OCI-LY3 (cell line): ENCODE data around the gene THBS2.

Source experiments
- H2AFZ ChIP-seq: fragments of 200-600, 300-600 bp; shearing (Covaris generic); 2 replicates; pipeline ENCODE4 v1.6.0; 2014; ENCODE audit warnings: antibody characterized with exemption, low read depth, low read length
- H3K27ac ChIP-seq: fragments of 200-600, 300-600 bp; sonication (generic); 2 replicates; pipeline ENCODE4 v1.5.1; 2014; ENCODE audit warnings: mild to moderate bottlenecking, low read length, moderate library complexity, mixed read lengths
- H3K27me3 ChIP-seq: fragments of 200-600, 300-600 bp; sonication (generic); 2 replicates; pipeline ENCODE4 v1.6.1; 2014; ENCODE audit warnings: low read depth, low read length, mixed read lengths
- H3K36me3 ChIP-seq: fragments of 200-600, 300-600 bp; sonication (generic); replicated peaks from 2 replicates; pipeline ENCODE3; 2014; ENCODE audit warnings: low read depth, low read length, mixed read lengths
- H3K4me1 ChIP-seq: fragments of 300-600, 200-600 bp; sonication (generic); 2 replicates; pipeline ENCODE4 v1.6.1; 2014; ENCODE audit warnings: low read length, mixed read lengths
- H3K4me2 ChIP-seq: fragments of 200-600, 300-600 bp; sonication (generic); 2 replicates; pipeline ENCODE4 v1.6.1; 2014; ENCODE audit warnings: low read length, mixed read lengths
- H3K4me3 ChIP-seq: fragments of 300-600, 200-600 bp; sonication (generic); 2 replicates; pipeline ENCODE4 v1.5.1; 2014; ENCODE audit warnings: antibody characterized with exemption, mild to moderate bottlenecking, low read length, moderate library complexity
- H3K79me2 ChIP-seq: fragments of 300-600, 200-600 bp; shearing (Covaris generic); 2 replicates; pipeline ENCODE4 v1.6.1; 2014; ENCODE audit warnings: mild to moderate bottlenecking, low read length, mixed read lengths
- H3K9ac ChIP-seq: fragments of 300-600, 200-600 bp; shearing (Covaris generic); 2 replicates; pipeline ENCODE4 v1.6.0; 2014; ENCODE audit warnings: mild to moderate bottlenecking, low read length, moderate library complexity
- H3K9me3 ChIP-seq: fragments of 200-600, 300-600 bp; shearing (Covaris generic); 2 replicates; pipeline ENCODE4 v1.6.1; 2014; ENCODE audit warnings: low read length, mixed read lengths; ENCODE audit not compliant: insufficient read depth
- H4K20me1 ChIP-seq: fragments of 200-600, 300-600 bp; sonication (generic); 2 replicates; pipeline ENCODE4 v1.6.1; 2016; ENCODE audit warnings: low read length, mixed read lengths; ENCODE audit not compliant: insufficient read depth
- EZH2phosphoT487 ChIP-seq: fragments of 200-600 bp; shearing (Covaris generic); IDR thresholded peaks from 2 replicates; pipeline ENCODE4 v1.6.1; 2018; ENCODE audit warnings: antibody characterized with exemption, mixed run types, low read depth
- TF ChIP-seq, protein P1 (sequence below): fragments of 200-600, 300-600 bp; sonication (generic); IDR thresholded peaks from 2 replicates; pipeline ENCODE4 v1.5.1; 2014; ENCODE audit warnings: antibody characterized with exemption, low read length, low read depth

THBS2 gene

GRCh38 chr6:169269180-169270076 lies 15.8 kb upstream of the THBS2 start:
- H3K36me3 ChIP-seq: no peaks in the 10 kb centered on the region
- no peak overlapping the region for H2AFZ ChIP-seq
- no peaks in the 10 kb centered on the region for H3K79me2 ChIP-seq
- TF ChIP-seq, protein P1, sequence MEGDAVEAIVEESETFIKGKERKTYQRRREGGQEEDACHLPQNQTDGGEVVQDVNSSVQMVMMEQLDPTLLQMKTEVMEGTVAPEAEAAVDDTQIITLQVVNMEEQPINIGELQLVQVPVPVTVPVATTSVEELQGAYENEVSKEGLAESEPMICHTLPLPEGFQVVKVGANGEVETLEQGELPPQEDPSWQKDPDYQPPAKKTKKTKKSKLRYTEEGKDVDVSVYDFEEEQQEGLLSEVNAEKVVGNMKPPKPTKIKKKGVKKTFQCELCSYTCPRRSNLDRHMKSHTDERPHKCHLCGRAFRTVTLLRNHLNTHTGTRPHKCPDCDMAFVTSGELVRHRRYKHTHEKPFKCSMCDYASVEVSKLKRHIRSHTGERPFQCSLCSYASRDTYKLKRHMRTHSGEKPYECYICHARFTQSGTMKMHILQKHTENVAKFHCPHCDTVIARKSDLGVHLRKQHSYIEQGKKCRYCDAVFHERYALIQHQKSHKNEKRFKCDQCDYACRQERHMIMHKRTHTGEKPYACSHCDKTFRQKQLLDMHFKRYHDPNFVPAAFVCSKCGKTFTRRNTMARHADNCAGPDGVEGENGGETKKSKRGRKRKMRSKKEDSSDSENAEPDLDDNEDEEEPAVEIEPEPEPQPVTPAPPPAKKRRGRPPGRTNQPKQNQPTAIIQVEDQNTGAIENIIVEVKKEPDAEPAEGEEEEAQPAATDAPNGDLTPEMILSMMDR: no peak
- TF ChIP-seq EZH2phosphoT487: no peak
- H3K4me1 ChIP-seq: no peaks in the 10 kb centered on the region
- H3K27me3 ChIP-seq: no peaks in the 10 kb centered on the region
- H4K20me1 ChIP-seq: no peaks in the 10 kb centered on the region
- H3K4me2 ChIP-seq: no peak overlapping the region
- H3K27ac ChIP-seq: no peak overlapping the region
- no peak overlapping the region for H3K9ac ChIP-seq
- no peaks in the 10 kb centered on the region for H3K9me3 ChIP-seq
- no peak overlapping the region for H3K4me3 ChIP-seq

GRCh38 chr6:169268276-169268675 lies 14.6 kb upstream of the THBS2 start:
- TF ChIP-seq EZH2phosphoT487: no peak
- TF ChIP-seq, protein P1: no peak
- Histone ChIP-seq H3K9me3 (no peaks in the 10 kb centered on the region), H2AFZ (no peak overlapping the region), H3K4me2 (no peak overlapping the region), H3K79me2 (no peaks in the 10 kb centered on the region), H3K4me1 (no peaks in the 10 kb centered on the region), H3K27me3 (no peaks in the 10 kb centered on the region), H3K9ac (no peak overlapping the region), H3K4me3 (no peak overlapping the region), H4K20me1 (no peaks in the 10 kb centered on the region), H3K36me3 (no peaks in the 10 kb centered on the region), H3K27ac (no peak overlapping the region)

- H3K4me3 ChIP-seq: no peak overlapping the region
- no peak overlapping the region for H2AFZ ChIP-seq
- H3K36me3 ChIP-seq: no peaks in the 10 kb centered on the region
- no peak overlapping the region for H3K4me2 ChIP-seq
- H3K79me2 ChIP-seq: no peaks in the 10 kb centered on the region
- no peaks in the 10 kb centered on the region for H3K9me3 ChIP-seq
- no peak for TF ChIP-seq EZH2phosphoT487
- TF ChIP-seq, protein P1: no peak
- H3K27me3 ChIP-seq: no peaks in the 10 kb centered on the region
- H3K27ac ChIP-seq: no peak overlapping the region
- no peak overlapping the region for H3K9ac ChIP-seq
- no peaks in the 10 kb centered on the region for H3K4me1 ChIP-seq
- H4K20me1 ChIP-seq: no peaks in the 10 kb centered on the region
These were observed 13.3 kb upstream of the THBS2 start for GRCh38 chr6:169266746-169267591.

DNA sequence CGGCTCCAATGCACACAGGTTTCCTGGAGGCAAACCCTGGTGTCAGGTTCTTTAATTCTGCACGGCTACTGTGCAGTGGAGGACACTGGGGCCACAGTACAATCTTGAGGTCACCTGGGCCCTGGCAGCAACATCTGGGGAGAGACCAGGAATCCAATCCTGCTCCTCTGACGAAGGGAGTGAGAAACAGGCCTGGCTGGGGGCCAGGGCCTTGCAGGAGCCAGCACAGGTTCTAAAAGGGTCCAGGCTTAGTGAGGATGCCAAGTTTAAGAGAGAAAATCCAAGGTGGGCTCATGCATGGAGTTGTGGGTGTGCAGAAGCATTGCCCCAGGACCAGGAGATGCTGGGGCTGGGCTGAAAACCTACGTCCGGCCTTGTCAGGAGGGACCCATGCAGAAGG lies 12.6 kb upstream of the THBS2 start:
- H3K4me1 ChIP-seq: no peaks in the 10 kb centered on the region
- H4K20me1 ChIP-seq: no peaks in the 10 kb centered on the region

More for the DNA sequence above, 12.6 kb upstream of the THBS2 start:
- Histone ChIP-seq H3K4me3 (no peak overlapping the region), H3K9me3 (no peaks in the 10 kb centered on the region), H2AFZ (no peak overlapping the region), H3K36me3 (no peaks in the 10 kb centered on the region), H3K4me2 (no peak overlapping the region), H3K79me2 (no peaks in the 10 kb centered on the region), H3K27me3 (no peaks in the 10 kb centered on the region), H3K27ac (no peak overlapping the region), H3K9ac (no peak overlapping the region)
- TF ChIP-seq, protein P1: no peak
- no peak for TF ChIP-seq EZH2phosphoT487
